ENCODE data around the gene TRMT11. TPM values are rescaled to one million over a fixed set of nuclear protein-coding genes. Genes with fewer than 3 reads are reported as not detected.
"Not testable (repeated sequence)": the region's sequence is repeated elsewhere in the genome, so short reads cannot be mapped to it uniquely, and the experiment has no call there.

The TRMT11 gene
- 35.2 TPM for total RNA-seq

DNA sequence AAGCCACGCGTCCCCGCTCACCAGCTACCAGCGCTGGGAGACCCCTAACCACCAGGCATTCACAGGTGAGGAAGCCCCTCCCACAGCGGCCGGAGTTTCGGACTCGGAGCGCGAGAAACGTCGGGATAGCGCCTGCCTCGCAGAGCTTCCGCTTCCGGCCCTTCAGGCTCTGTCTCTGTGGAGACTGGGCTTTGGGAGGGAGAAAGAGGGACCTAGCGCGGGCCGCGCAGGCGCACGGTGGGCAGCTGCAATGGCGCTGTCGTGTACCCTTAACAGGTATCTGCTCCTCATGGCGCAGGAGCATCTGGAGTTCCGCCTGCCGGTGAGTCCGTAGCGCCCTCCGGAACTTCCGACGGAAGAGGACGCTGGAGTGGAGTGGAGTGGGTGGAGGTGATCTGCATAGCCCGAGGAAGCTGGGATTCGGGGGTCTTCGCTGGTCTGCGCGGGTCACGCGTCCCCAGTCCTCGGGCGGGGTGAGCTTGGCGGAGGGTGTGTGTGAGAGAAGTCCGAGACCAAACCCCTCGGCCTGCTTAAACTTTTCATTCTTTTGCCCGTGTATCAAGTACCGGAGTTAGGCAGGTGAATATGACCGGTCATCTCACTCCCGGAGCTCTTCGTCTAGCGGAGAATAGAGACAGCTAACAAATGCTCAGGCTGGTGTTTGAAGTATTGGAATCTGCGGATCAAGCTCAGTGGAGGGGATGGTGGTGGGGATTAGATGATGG, at the start of gene TRMT11:
TRMT11 (plus strand) TSS at position 240 of the 725 bp plus-strand sequence; CDS start at position 251, 11 bp downstream.
- peak within 1 kb of the TSS; percentile 77 for H3K4me3 ChIP-seq (ENCODE audit: low read length)
- no peaks in the 10 kb centered on the region for H3K27me3 ChIP-seq (ENCODE audit: insufficient read depth, low read length)
- peaks cover 13% of the 10 kb centered on the region for H3K4me1 ChIP-seq (ENCODE audit: insufficient read depth, low read length)
- no peaks in the 10 kb centered on the region for H3K9me3 ChIP-seq (ENCODE audit: low read depth, low read length)

DNA sequence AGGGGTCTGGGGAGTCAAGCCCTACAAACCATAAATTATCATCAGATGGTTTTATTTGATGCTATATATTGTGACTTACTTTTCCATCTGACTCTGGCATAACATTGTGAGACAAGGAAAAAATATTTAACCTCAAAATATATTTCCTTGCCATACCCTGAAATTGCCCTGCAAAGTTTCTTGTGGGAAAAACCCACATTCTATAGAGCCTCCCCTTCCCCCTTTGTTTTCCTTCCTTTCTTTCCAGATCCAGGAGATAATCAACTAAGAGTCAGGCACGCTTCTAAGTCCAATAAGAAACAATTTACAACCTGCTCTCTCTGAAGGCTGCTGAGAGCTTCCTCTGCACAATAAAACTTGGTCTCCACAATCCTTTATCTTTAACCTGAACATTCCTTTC, 47.3 kb upstream of the TRMT11 start:
- Histone ChIP-seq H3K4me1 (ENCODE audit: insufficient read depth, low read length) (no peaks in the 10 kb centered on the region), H3K9me3 (ENCODE audit: low read depth, low read length) (no peaks in the 10 kb centered on the region), H3K27me3 (ENCODE audit: insufficient read depth, low read length) (no peaks in the 10 kb centered on the region), H3K4me3 (ENCODE audit: low read length) (no peak overlapping the region)

DNA sequence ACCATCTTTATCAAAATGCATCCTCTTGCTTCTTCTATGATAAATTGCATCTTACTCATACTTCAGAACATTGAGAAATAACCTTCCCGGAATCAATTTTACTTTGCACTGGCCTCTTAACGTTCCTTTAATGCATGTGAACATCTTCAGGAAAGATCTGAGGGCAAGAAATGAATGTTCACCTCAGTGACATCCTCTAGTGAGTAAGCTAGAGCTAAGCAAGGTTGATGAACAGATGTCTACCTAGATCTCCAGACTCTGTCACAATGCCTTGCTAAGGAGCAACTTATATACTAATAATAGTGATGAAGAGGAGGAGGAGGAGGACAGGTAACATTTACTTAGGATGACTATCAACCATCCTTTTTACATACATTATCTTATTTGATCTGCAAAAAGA, 46.5 kb upstream of the TRMT11 start:
- H3K4me1 ChIP-seq (ENCODE audit: insufficient read depth, low read length): peaks cover 4% of the 10 kb centered on the region
- no peak overlapping the region for H3K4me3 ChIP-seq (ENCODE audit: low read length)
- no peaks in the 10 kb centered on the region for H3K9me3 ChIP-seq (ENCODE audit: low read depth, low read length)
- H3K27me3 ChIP-seq (ENCODE audit: insufficient read depth, low read length): no peaks in the 10 kb centered on the region

DNA sequence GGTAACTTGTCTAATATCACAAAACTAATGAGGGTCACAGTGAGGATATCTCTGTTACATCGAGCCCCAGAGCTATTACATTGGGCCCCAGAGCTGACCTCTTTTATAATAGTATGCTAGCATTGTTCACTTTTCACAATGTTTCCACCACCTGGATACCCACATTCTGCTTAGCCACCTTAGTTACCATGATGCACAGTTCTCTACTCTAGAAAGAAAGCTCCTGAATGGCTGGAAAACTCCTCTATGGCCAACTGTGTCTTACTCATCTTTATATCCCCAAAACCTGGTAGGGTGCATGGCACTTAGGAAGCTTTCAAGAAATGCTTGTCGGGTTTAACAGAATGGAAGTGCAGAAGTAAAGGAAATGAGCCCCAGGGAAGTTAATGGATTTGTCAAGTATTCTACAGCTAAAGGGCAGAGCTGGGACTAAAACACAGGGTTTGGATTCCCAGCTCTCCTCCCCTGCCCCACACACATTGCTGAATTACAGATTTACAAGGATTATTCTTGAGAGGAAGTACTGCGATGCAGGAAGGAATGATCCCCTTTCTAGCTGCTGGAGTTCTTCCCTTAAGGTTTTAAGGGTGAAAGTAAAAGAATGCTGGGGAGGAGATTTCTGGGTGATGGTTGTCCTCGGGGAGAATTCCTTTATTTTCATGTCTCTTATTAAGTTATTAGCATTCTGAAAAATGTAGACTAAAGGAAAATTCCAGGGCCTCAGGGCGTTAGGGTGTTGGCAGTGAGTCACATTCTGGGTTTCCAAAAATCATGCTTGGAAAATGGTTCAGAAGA, 45.9 kb upstream of the TRMT11 start:
- no peak overlapping the region for H3K4me3 ChIP-seq (ENCODE audit: low read length)
- no peaks in the 10 kb centered on the region for H3K27me3 ChIP-seq (ENCODE audit: insufficient read depth, low read length)
- H3K4me1 ChIP-seq (ENCODE audit: insufficient read depth, low read length): peaks cover 4% of the 10 kb centered on the region
- H3K9me3 ChIP-seq (ENCODE audit: low read depth, low read length): no peaks in the 10 kb centered on the region

DNA sequence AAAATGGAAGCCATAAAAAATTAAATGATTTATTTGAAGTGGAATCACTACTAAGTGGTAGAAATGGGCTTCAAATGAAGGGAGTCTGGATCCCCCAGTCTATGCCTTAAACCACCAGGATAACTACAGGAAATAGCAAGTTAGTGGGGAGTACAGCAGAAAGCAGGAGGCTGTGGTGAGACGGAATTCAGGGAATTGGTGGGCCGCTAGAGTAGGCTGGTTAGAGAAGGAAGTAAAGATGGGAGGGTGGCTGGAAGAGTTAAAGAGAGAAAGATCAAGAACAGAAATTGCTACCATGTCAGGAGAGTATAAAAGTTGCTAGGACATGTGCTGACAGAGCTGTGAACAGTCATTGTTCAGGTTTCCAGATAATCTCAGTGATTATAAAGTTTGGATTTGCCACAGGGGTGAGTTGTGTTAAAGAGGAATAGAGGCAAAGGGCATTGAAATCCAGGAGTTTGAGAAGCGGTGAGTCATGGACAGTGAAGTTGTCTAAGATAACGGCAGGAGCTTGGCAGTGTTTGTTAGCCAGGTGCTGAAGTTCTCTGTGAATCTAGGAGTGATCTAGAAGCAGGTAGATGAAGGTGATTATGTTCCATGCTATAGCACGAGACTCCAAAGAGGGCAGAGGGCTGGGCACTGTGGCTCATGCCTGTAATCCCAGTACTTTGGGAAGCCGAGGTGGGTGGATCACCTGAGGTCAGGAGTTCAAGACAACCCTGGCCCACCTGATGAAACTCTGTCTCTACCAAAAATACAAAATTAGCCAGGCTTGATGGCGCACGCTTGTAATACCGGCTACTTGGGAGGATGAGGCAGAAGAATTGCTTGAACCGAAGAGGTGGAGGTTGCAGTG, 43.4 kb upstream of the TRMT11 start:
- no peaks in the 10 kb centered on the region for H3K27me3 ChIP-seq (ENCODE audit: insufficient read depth, low read length)
- no peak overlapping the region for H3K4me3 ChIP-seq (ENCODE audit: low read length)
- peaks cover 4% of the 10 kb centered on the region for H3K4me1 ChIP-seq (ENCODE audit: insufficient read depth, low read length)

DNA sequence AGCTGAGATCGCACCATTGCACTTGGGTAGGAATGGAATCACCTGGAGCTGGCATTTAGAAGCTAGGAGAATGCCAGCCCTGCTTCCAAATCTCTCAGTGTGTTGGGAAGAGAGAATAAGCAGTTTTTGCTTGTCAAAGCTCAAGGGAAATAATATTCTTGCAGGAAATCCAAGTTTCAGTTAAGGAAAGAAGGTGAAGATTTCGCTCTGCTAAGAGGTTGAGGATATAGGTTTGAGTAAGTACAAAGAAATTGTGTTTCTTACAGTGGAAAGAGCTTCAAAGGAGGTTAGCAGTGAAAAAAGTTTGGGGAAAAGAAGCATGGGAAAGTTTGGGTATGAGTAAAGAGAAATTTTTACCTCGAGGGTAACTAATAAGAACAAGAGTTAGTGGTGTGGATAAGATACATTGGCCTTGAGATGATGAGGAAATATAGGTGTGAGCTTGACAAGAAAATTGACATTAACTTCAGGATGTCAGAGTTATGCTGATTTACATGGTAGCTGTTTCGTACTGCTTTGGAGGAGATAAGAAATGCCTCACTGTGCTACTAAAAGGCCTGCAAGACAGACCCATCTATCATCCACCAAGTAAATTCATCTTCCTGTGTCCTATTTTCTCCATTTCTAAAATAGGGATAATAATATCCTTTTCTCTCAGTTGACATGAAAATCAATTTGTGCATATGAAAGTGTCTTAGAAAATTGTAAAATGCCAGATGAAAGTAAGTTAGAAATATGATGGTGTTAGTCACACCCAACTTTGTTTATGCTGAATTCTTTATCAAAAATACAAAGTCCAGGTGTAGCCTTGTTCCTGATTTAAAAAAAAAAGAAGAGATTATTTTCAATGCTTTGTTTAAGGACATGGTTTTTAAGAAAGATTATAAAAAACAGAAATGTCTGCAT, 42.6 kb upstream of the TRMT11 start:
- H3K9me3 ChIP-seq (ENCODE audit: low read depth, low read length): no peaks in the 10 kb centered on the region
- H3K4me1 ChIP-seq (ENCODE audit: insufficient read depth, low read length): peaks cover 4% of the 10 kb centered on the region
- H3K4me3 ChIP-seq (ENCODE audit: low read length): no peak overlapping the region

More for the DNA sequence above, 43.4 kb upstream of the TRMT11 start:
- no peaks in the 10 kb centered on the region for H3K9me3 ChIP-seq (ENCODE audit: low read depth, low read length)

DNA sequence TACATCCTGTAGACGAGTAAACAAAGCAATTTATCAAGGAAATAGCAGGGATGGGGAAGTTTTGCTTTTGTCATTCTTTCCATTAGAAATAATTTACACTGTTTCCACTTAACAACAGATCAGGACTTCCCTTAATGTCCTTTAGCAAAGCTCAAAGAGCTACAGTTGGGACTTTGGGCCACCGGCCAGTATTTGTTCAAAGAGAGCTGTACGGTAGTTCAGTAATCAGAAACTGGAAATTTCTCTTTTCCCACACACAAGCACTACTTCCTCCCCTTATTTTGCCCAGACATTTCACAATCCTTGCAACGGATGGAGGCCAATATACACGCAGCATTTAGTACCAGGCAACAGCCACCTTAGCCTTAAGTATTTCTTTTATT, 41.9 kb upstream of the TRMT11 start:
- peaks cover 4% of the 10 kb centered on the region for H3K4me1 ChIP-seq (ENCODE audit: insufficient read depth, low read length)
- no peaks in the 10 kb centered on the region for H3K27me3 ChIP-seq (ENCODE audit: insufficient read depth, low read length)
- H3K4me3 ChIP-seq (ENCODE audit: low read length): no peak overlapping the region
- H3K9me3 ChIP-seq (ENCODE audit: low read depth, low read length): no peaks in the 10 kb centered on the region

More for the DNA sequence above, 42.6 kb upstream of the TRMT11 start:
- H3K27me3 ChIP-seq (ENCODE audit: insufficient read depth, low read length): no peaks in the 10 kb centered on the region

DNA sequence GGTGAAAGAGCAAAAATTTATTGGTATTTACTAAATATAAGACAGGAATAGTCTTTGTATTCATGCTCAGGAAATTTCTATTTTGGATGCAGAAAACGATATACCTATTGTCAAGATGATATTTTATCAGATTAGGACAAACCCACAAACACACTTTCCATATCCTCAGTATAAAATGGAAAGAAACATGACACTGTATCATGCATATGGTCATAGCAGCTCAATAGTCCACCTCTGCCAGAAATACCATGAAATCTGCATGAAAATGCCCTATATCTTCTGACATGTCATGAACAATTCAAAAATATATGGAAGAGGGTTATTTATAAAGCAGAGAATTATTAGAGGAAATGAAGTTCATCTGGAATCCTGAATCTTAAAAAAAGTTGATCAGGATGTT, 41.4 kb upstream of the TRMT11 start:
- Histone ChIP-seq H3K9me3 (ENCODE audit: low read depth, low read length) (no peaks in the 10 kb centered on the region), H3K4me3 (ENCODE audit: low read length) (no peak overlapping the region), H3K4me1 (ENCODE audit: insufficient read depth, low read length) (peaks cover 4% of the 10 kb centered on the region), H3K27me3 (ENCODE audit: insufficient read depth, low read length) (no peaks in the 10 kb centered on the region)

DNA sequence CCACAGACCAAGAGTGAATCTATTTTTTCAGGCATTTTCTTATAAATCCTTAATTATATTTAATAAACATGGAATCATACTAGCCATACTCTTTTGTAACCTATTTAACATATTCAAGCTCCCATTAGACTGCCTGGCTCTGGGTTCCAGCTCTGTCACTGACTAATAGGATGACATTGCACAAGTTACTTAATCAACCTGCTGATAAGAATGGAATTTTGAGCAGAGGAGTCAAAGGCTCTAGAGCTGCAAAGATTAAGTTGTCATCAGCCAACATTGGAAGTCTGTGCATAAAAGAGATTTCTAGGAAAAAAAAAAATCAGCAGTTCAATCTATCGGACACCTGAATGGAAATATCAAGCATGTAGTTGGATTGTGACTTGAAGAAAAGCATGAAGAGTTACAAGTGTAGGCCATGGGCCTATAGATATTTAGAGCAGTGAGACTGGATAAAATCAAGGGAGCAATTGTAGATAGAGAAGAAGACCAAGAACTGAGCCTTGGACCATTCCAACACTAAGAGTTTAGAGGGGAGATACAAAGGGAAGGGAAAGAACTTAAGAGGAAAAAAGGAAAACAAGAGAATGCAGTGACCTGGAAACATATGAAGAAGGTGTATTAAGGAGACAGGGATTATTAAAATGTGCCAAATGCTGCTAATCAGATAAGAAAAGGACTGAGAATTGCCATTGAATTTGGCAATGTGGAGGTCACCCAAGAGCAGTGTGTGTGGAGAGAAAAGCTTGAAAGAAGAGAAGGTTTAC, 40.8 kb upstream of the TRMT11 start:
- peaks cover 4% of the 10 kb centered on the region for H3K4me1 ChIP-seq (ENCODE audit: insufficient read depth, low read length)
- H3K27me3 ChIP-seq (ENCODE audit: insufficient read depth, low read length): no peaks in the 10 kb centered on the region
- no peak overlapping the region for H3K4me3 ChIP-seq (ENCODE audit: low read length)
- no peaks in the 10 kb centered on the region for H3K9me3 ChIP-seq (ENCODE audit: low read depth, low read length)

DNA sequence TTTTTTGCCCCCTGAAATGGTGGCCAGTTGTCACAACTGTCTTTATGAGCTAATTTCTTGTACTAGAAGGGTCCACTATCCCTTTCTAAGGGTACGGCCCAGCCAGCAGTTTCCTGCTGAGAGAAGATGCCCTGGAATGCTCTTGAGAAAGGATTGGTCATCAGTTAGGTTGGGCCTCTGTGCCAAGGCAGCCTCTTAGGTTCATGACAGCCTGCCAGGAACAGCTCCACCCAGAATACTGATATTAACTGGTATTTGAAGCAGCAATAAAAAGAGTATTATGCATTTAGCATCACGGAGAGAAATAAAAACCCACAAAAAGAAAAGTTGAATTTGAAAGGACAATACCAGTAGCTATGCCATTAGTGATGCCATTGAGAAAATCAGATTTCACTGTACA, 38.7 kb upstream of the TRMT11 start:
- H3K9me3 ChIP-seq (ENCODE audit: low read depth, low read length): no peaks in the 10 kb centered on the region
- peaks cover 4% of the 10 kb centered on the region for H3K4me1 ChIP-seq (ENCODE audit: insufficient read depth, low read length)
- no peak overlapping the region for H3K4me3 ChIP-seq (ENCODE audit: low read length)
- no peaks in the 10 kb centered on the region for H3K27me3 ChIP-seq (ENCODE audit: insufficient read depth, low read length)

DNA sequence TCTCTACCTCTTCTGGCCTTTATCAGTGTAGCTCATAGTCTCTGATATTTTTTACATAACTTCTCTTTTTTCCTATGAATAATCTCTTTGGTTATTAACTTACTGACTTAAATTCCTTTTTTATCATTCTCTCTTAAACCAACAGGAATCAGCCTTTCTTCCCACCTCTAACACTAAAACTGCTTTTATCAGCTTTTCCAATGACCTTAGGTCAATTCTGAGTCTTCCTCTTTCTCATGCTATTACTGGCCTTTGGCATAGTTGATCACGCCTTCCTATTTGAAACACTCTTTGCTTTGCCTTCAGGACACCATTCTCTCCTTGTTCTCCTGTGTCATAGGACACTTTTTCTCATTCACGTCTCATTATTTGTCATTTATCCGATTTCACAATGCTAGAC, 37.9 kb upstream of the TRMT11 start:
- Histone ChIP-seq H3K9me3 (ENCODE audit: low read depth, low read length) (no peaks in the 10 kb centered on the region), H3K27me3 (ENCODE audit: insufficient read depth, low read length) (no peaks in the 10 kb centered on the region)

DNA sequence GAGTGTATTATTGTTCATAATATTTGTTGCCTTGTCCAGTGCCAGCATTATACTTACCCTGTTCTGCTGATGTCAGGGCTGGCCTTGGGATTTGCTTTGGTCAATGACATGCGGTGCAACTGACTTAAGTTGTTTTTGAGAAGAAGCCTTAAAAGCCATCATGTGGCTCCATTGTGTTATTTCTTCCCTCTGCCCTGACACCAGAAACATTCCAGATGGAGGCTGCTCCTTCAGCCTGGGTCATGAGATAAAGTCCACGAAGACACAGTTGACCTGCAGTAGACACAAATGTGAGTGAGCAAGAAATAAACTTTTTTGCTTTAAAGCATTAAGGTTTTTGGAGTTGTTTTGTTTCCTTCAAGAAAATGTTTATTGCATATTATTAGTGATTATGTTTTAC, 37.3 kb upstream of the TRMT11 start:
- Histone ChIP-seq H3K9me3 (ENCODE audit: low read depth, low read length) (no peaks in the 10 kb centered on the region), H3K4me1 (ENCODE audit: insufficient read depth, low read length) (peaks cover 4% of the 10 kb centered on the region), H3K4me3 (ENCODE audit: low read length) (no peak overlapping the region), H3K27me3 (ENCODE audit: insufficient read depth, low read length) (no peaks in the 10 kb centered on the region)

More for the DNA sequence above, 37.9 kb upstream of the TRMT11 start:
- peaks cover 4% of the 10 kb centered on the region for H3K4me1 ChIP-seq (ENCODE audit: insufficient read depth, low read length)
- no peak overlapping the region for H3K4me3 ChIP-seq (ENCODE audit: low read length)

DNA sequence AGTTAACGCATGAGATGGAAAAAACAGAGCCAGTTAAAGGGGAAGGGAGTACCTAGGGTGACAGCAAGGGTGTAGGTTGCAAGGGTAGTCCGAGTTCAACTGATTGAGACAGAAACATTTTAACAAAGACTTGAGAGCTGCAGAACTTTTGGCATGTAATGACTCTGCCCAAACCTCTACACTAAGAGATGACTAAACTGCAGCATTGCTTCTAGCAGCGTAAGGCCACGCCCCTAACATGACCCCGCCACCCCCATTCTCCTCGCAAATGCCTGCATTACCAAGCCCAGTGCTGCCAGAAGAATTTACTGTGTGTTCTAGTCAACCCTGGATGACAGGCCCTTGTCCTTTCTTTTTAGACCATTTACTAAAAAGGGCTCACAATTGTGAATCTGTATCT, 36.0 kb upstream of the TRMT11 start:
- no peaks in the 10 kb centered on the region for H3K27me3 ChIP-seq (ENCODE audit: insufficient read depth, low read length)

DNA sequence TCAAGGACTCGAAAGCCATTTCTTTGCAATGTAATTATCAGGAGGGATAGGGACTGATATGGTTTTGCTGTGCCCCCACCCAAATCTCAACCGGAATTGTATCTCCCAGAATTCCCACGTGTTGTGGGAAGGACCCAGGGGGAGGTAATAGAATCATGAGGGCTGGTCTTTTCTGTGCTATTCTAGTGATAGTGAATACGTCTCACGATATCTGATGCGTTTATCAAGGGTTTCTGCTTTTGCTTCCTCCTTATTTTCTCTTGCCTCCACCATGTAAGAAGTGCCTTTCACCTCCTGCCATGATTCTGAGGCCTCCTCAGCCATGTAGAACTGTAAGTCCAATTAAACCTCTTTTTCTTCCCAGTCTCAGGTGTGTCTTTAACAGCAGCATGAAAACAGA, 35.6 kb upstream of the TRMT11 start:
- not testable (repeated sequence) for H3K27me3 ChIP-seq (ENCODE audit: insufficient read depth, low read length); H3K9me3 ChIP-seq (ENCODE audit: low read depth, low read length); H3K4me3 ChIP-seq (ENCODE audit: low read length); H3K4me1 ChIP-seq (ENCODE audit: insufficient read depth, low read length)

More for the DNA sequence above, 36.0 kb upstream of the TRMT11 start:
- Histone ChIP-seq H3K9me3 (ENCODE audit: low read depth, low read length) (no peaks in the 10 kb centered on the region), H3K4me3 (ENCODE audit: low read length) (no peak overlapping the region), H3K4me1 (ENCODE audit: insufficient read depth, low read length) (no peaks in the 10 kb centered on the region)

All from mononuclear cell (primary cell).